GM19397 (cell line): ENCODE data around the gene ITGB1BP1.

Experiments used
- ATAC-seq: cut with Tn5 transposase; IDR thresholded peaks from one replicate; pipeline ENCODE4 v1.9.1; 2021; ENCODE audit warnings: mild to moderate bottlenecking, moderate library complexity; ENCODE audit not compliant: unreplicated experiment

ITGB1BP1 gene

DNA sequence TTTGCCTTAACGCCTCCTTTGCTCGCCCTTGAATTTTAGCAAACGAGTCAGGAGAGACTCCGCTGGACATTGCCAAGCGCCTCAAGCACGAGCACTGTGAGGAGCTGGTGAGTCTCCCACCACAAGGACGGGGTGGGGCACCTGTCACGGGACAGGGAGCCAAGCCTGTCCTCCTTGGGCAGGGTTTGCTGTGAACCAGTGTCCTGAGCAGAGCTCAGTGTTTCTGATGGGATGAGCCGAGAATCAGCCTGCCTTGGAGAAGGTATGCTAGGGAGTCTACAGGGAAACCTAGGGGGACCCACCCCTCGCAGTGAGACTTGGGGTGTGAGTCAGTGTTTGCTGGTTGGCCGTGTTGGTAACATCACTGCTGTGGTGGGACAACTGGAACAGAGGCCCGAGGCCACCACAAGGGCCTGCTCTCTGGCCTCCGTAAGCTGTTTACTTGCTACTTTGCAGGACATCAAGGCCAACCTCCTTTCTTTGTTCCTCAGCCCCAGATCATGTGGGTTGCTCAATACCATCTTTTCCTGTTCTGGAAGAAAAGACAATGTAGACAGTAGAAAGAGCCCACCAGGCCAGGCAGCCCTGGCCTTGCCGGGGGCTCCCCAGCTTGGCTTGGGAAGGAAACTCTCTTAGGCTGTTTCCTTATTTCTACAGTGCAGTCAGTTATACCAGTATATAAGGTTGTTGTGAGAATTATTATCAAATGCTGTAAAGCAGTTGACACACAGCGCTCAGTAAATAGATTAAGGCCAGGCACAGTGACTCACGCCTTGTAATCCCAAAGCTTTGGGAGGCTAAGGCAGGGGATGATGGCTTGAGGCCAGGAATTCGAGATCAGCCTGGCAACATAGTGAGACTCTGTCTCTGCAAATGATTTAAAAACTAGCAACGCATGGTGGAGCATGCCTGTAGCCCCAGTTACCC lies 42.4 kb downstream of the ITGB1BP1 start:
- no peak for ATAC-seq

DNA sequence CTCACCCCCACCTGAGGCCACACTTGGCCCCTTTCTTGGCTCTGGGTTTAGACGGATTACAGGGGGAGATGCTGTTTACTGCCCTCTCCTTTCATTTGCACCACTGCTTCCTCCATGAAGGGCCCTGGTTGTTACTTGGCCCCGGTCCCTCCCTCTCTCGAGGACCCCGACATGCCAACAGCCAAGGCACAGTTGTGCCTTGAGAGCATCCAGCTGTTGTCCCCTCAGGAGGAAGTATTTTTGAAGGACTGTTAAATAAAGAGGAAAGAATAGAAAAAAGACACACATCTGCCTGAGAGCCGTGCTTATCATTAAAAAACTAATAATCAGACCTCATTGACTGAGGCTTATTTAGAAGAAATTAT lies 44.0 kb downstream of the ITGB1BP1 start:
- no peak for ATAC-seq

GRCh38 chr2:9378433-9379390 lies 44.6 kb downstream of the ITGB1BP1 start:
- no peak for ATAC-seq

GRCh38 chr2:9377461-9378097 lies 45.7 kb downstream of the ITGB1BP1 start:
- no peak for ATAC-seq

GRCh38 chr2:9375857-9376428 lies 47.4 kb downstream of the ITGB1BP1 start:
- no peak for ATAC-seq

GRCh38 chr2:9374071-9374730 lies 49.1 kb downstream of the ITGB1BP1 start:
- ATAC-seq, result no peak

- no peak for ATAC-seq
Measured at GRCh38 chr2:9373476-9373875, 49.9 kb downstream of the ITGB1BP1 start.

DNA sequence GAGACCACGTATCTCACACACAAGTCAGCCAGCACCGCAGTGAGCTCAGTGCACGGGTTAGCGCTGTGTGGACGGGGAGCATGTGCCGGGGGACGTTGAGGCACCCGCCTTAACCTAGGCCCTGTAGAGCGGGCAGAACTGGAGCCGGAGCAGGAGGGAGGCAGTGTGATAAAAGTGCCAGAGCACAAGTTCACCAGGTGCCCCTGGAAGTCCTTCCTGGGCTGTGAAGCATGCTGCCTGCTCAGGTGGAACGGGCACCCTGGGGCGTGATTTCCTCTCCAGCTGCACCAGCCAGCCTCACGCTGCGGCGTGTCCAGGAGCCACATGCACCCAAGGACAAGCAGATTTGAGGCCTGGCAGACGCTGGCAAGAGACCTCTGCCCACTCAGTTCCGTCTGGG lies 50.3 kb downstream of the ITGB1BP1 start:
- ATAC-seq, result peak; percentile 75

DNA sequence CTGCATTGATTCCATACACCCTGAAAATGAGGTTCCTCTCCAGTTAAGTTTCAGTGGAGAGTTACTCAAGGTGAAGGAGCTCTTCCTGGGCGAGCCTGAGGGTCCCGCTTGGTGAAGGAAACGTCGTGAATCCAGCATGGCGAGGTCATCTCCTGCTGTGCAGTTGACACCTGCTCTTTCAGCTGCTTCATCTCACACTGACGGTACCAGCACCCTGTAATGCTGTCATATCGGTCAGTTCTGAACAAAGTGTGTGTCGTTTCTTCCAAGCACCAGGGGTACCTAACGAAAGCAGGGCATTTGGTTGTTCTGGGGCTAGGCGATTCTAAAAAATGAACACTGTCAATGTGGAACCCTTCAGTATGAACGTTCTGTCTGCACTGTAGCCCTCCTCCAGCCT lies 52.6 kb downstream of the ITGB1BP1 start:
- ATAC-seq, result no peak

- ATAC-seq, result no peak
Measured at GRCh38 chr2:9366026-9366425, 57.3 kb downstream of the ITGB1BP1 start.

DNA sequence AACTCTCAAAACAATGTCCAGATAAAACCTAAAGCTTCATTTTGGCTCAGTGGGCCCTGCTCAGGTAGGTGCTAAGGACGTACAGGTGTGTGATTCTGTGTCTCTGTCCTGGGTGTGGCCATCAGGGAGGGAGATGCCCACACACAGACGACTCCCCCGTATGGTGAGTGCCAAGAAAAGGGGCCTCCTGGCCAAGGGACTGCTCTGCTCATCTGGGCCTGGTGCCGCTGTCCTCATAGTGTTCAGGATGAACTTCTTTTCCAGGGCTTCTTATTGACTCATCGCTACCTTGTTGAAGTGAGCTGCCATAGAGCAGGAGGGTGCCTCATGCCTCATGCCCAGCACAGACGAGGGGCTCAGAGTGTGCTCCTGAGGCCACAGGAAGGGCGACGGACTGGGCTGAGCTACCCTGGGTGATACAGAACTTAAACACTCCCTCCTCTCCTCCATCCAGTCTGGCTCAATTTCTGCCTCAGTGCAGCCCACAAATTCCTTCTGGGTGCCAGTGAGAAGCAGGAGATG lies 57.8 kb downstream of the ITGB1BP1 start:
- ATAC-seq, result no peak

DNA sequence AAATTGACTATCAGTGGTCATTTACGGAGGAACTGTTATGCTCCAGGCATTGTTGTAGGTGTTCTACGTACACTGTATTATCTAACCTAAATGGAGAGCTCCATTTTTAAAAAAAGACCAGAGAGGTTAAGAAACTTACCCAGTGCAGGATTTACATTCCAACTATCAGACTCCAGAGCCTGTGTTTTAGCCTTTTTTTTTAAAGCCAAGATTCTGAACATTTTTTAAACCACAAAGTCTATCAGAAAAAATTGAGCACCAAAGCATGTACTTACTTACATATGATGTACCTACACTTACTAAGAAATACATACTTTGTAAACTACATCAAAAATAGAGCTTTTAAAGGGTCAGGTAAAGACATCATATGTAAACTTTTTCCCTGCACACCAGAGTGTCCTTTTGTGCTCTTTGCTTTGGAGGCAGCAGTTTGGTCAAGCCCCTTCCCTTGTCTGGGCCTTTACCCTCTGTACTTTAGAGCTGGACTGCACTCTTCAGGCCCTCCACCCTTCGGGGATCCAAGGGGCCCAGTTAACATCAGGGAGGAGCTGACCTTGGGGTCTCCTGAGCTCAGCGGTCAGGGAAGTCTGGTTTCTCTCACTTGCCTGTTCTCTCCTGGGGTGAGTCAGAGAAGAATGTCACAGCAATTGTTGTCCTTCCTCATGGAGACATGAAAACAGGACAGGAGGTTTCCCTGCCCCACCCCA lies 58.4 kb downstream of the ITGB1BP1 start:
- ATAC-seq, result no peak

- no peak for ATAC-seq
Measured at GRCh38 chr2:9364373-9364772, 59.0 kb downstream of the ITGB1BP1 start.

- ATAC-seq, result no peak
Measured at GRCh38 chr2:9360701-9361100, 62.6 kb downstream of the ITGB1BP1 start.

DNA sequence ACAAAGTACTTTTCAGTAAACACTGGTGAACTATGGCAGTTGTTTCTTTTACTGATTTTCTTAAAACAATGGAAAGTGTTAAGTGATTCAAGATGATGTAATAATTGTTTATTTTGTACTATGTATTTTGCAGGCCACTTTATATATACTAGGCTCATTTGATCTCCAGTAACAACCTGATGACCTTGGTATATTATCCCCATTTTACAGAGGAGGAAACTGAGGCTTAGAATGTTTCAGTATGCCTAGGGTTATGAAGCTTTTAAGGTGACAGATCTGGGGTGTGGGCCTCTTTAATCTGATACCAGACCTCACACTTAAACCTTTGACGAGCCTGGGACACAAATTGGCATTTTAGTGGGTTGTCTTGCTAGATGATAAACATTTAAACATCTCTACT lies 63.2 kb downstream of the ITGB1BP1 start:
- no peak for ATAC-seq

- ATAC-seq, result no peak
Measured at GRCh38 chr2:9359463-9359862, 63.9 kb downstream of the ITGB1BP1 start.

- no peak for ATAC-seq
Measured at GRCh38 chr2:9358846-9359245, 64.5 kb downstream of the ITGB1BP1 start.

DNA sequence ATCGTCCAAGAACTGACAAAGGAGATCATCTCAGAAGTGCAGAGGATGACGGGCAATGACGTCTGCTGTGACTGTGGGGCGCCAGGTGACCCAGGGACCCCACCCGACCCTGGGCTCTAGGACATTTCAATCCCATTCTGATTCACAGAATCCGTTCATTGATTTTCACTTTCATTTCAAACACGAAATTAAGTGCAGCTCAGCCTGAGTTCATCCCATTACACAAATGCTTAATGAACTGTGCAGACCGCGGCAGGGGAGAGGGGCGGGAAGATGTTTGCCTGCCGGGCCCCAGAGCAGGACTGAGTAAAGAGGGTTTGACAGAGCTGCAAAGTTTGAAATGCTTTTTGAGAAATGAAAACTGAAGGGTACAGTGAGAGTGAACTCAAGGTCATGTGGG lies 67.1 kb downstream of the ITGB1BP1 start:
- no peak for ATAC-seq

DNA sequence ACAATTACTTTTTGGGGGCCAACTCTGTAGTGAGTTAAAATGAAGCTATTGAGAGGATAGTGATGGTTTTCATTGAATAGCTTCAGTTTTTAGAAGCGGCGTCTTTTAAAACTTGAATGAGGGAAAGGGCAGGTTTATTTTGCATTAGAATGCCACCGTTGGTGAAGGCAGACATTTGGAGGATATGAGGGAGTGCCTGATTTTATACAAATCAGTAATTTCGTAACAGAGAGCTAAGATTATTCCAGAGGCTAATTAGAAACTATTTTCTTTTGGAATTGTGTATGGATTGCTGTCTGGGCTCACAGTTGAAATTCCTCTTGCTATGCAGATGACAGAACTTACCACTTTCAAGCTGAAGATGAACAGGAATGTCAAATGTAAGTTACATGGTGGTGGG lies 67.6 kb downstream of the ITGB1BP1 start:
- ATAC-seq, result no peak

DNA sequence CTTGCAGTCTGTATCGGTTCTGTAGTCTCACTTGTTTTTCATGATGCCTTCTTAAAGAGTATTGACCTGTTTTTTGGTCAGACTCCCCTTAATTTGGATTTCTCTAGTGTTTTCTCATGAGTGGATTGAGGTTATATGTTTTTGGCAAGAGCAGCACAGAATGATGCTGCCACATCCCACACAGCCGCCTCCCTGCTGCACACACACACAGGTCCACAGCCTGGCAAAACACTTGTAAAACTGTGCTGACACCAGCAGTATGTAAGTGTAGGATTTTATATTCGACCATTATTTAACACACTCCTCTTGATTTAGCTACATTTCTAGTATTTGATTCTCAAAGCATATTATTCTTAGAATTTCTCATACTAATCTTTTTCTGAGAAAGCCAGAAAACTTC lies 68.1 kb downstream of the ITGB1BP1 start:
- ATAC-seq, result no peak
